MG63 (cell line): Measurements from ENCODE around the gene PUM1. TPM values are rescaled to one million over a fixed set of nuclear protein-coding genes. Genes with fewer than 3 reads are reported as not detected.

Experiments
- DNase-seq: peaks from one replicate; pipeline ENCODE4 v3.0.0-alpha.2; 2020
- H3K27me3 ChIP-seq: fragments of 250-450 bp; sonication (Bioruptor Pico); 2 replicates; pipeline ENCODE4 v1.5.1; 2020; ENCODE audit warnings: mild to moderate bottlenecking, moderate library complexity
- H3K36me3 ChIP-seq: fragments of 250-450 bp; sonication (Bioruptor Pico); 2 replicates; pipeline ENCODE4 v1.5.1; 2020; ENCODE audit warnings: mild to moderate bottlenecking, moderate library complexity
- H3K4me3 ChIP-seq: fragments of 250-450 bp; sonication (Bioruptor Pico); 2 replicates; pipeline ENCODE4 v1.5.1; 2020; ENCODE audit warnings: mild to moderate bottlenecking, moderate library complexity
- H3K9me3 ChIP-seq: fragments of 250-450 bp; sonication (Bioruptor Pico); 2 replicates; pipeline ENCODE4 v1.5.1; 2020; ENCODE audit warnings: mild to moderate bottlenecking, moderate library complexity
- total RNA-seq: library from RNA; depleted of rRNA; stranded (reverse); fragments of >200 nt; shearing (Covaris generic); gene quantifications from 2 replicates; pipeline ENCODE4 v1.2.3, GENCODE V29; 2014; ENCODE audit warnings: low replicate concordance

PUM1 gene
- total RNA-seq, 1 experiment from 2014 or later: 31.6 TPM

DNA sequence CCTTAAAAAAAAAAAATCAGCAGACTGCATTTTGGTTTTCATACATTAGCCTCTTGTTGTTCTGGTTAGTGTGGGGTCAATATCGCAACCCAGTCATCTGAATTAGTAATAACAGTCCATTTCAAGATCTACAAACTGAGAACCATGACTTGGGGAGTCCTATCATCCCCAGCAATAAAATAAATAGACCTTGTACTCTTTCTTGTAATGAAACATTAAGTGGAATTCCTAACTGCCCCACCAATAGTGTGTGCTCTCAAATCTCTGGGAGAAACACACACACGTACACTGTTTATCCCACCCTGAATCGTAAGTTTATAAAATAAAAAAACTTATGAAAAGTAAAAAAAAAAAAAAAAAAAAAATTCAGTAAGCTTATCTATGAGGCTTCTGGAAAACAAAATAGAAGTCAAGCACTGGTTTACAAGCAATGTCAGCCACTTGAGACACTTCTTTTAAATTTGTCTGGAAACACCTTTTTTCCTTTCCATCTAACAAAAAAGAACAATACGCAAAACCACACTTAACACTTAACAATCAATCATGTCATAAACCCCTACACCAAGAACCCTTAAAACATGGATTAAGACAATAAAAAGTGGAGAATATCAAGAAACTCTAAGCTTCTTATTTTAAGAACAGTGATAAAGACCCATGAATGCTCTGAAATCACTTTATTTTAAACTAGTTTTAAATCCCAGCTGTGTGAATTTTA lies 53.1 kb downstream of the PUM1 start:
- Histone ChIP-seq H3K4me3 (no peak overlapping the region), H3K9me3 (no peaks in the 10 kb centered on the region), H3K27me3 (no peaks in the 10 kb centered on the region), H3K36me3 (peaks cover 4% of the 10 kb centered on the region; the same call in 1 of the 2 replicates)
- DNase-seq: no peak

DNA sequence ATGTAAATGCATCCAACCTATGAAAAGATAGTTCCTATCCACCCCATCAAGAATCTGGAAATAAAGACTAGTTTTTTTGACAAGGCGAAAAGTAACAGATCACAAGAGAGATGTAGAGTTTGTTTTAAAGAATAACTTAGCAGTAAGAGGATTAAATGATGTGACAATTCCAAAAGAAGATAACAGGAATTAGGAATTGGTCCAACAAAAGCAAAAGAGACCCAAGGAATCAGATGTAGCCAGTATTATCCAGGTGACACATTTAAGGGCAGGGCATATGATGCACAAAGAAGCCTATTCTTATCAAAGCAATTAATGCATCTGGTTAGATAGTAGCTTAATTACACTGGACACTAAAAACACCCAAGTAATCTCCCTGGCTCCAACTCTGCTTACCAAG lies 53.8 kb downstream of the PUM1 start:
- H3K36me3 ChIP-seq: peaks cover 7% of the 10 kb centered on the region; the same call in 1 of the 2 replicates
- no peak for DNase-seq
- H3K4me3 ChIP-seq: no peak overlapping the region
- no peaks in the 10 kb centered on the region for H3K9me3 ChIP-seq
- no peaks in the 10 kb centered on the region for H3K27me3 ChIP-seq

DNA sequence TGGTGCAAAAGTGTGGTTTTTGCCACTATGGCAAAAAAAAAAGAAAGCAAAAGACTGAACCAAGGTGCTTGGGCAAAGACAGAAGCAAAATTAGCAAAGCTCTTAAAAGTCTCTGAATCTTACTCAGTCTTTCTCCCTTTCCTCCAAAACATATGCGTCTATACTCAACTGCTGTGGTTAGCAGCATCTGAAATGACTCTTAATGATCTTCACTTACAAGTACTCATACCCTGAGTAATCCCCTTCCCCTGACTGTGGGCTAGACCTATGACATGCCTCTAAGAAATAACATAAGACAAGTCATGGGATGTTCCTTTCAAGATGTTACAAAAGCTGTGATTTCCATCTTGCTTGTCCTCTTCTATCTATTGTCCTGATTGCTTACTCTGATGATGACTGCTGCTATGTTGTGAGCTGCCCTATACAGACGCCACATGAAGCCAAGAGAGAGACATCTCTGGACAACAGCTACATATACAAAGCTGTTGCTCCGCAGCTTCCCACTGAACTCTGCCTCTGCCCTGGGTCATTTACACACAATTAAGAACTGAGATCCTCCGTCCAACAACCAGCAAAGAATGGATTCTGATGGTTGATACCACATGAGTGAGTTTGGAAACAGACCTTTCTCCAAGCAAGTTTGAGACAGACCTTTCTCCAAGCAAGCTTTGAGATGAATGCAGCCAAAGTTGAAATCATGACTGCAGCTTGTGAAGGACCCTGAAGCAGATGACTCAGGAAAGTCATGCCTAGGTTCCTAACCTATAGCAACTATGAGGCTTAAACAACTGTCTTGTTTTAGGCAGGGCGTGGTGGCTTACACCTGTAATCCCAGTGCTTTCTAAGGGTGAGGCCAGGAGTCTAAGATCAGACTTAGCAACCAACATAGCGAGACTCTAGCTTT lies 55.2 kb downstream of the PUM1 start:
- no peak overlapping the region for H3K4me3 ChIP-seq
- H3K36me3 ChIP-seq: peaks cover 21% of the 10 kb centered on the region
- H3K27me3 ChIP-seq: no peaks in the 10 kb centered on the region
- H3K9me3 ChIP-seq: no peaks in the 10 kb centered on the region
- no peak for DNase-seq

DNA sequence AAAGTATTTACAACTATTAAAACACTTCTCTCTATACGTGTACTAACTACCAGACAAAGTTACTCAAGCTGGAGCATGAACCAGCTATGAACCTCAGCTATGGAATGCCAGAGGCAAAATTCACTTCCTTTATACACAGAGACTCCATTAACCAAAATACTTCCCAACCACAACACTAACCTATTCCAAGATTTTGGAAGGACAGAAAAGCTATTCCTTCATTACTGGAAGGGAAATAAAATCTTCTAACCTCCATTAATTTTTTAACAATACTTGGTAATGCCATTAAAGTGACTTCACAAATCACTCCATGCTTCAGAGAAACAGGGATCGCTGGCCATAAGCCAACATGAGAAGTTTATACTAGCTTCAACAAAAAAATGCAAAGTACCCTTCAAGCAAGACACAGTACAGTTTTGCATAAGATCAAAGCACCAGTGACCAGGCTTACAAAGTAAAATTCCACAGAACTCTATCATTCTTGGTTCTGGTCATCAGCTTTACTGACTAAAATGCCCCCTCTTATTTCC lies 58.0 kb downstream of the PUM1 start:
- peaks cover 45% of the 10 kb centered on the region for H3K36me3 ChIP-seq
- peak; percentile 15 for DNase-seq
- H3K27me3 ChIP-seq: no peaks in the 10 kb centered on the region
- no peaks in the 10 kb centered on the region for H3K9me3 ChIP-seq
- H3K4me3 ChIP-seq: no peak overlapping the region

DNA sequence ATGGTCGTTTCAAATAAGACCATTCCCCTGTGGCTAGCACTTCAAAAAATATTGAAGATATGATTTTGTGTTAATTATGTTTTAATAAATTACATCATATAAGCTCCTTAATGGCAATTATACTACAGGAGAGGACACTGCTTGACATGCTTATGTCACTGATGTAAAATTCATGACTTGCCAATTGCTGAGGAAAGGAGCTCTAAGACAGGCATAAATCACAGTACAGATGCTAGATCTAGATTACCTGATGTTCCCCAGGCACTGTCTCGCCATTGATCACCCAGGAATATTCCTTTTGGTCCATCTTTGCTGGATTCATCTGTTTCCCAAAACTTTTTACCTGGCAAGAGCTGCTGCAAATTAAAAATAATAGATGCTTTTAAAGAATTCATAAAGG lies 58.8 kb downstream of the PUM1 start:
- H3K4me3 ChIP-seq: no peak overlapping the region
- no peaks in the 10 kb centered on the region for H3K27me3 ChIP-seq
- H3K36me3 ChIP-seq: peaks cover 51% of the 10 kb centered on the region
- DNase-seq: no peak
- H3K9me3 ChIP-seq: no peaks in the 10 kb centered on the region

DNA sequence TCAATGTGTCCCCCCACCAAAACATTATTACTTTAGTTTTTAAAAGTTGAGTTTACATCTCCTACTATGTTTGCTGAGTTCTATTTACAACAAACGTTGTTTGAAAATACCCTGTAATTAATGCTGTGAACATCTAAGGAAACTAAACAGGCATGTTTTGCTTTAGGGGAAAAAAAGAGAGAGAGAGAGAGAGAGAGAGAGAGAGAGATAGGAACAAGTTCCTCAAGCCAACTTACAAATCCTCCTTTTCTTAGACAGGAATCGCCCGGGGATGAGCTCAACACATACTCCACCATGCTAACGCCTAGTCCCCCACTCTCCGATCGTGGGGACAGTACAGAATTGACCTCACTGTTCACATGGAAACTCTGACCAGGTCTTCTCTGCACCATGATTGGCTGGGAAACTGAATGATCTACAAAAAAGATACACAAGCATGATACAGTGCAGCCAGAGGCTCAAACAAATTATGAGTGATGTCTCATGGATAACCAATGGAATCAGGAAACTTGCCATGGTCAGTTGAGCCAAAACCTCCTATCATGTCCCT lies 59.8 kb downstream of the PUM1 start:
- H3K36me3 ChIP-seq: peaks cover 54% of the 10 kb centered on the region
- no peak for DNase-seq
- H3K4me3 ChIP-seq: no peak overlapping the region
- H3K9me3 ChIP-seq: no peaks in the 10 kb centered on the region
- H3K27me3 ChIP-seq: no peaks in the 10 kb centered on the region

DNA sequence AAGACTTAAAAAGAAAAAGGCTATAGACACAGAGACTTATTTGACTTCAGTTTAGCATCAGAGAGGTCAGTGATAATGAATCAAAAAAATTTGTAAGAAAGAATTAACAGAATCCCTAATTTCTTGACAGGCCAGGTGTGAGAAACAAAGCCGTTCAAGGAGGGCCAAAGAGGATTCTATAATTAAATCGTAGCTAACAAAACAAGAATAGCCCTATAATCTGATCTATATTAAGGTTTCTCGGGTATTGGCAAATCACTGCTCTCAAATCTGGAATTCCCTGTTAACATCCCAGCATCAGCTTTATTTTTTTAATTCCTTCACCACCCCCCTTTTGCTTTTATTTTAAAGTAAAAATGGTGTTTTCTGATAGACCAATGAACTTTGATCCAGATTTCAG lies 60.3 kb downstream of the PUM1 start:
- Histone ChIP-seq H3K4me3 (no peak overlapping the region), H3K36me3 (peaks cover 55% of the 10 kb centered on the region), H3K9me3 (no peaks in the 10 kb centered on the region), H3K27me3 (no peaks in the 10 kb centered on the region)
- DNase-seq: no peak

DNA sequence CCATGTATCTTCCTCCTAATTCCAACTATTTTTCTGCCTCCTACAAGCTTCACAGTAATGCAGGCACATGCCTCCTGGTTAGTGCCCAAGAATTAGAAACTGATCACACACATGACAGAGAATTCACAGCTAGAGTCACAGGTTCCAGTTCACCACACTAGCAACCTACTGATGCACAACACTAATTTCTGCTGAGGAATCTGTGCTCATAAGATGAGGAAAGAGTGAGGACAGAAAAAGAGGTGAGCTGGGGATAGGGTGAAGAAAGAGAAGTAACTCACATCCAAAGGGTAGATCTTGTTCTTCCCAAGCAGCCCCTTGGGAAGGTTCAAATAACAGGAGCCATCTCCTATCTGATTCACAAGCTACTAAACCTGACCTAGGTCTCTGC lies 61.3 kb downstream of the PUM1 start:
- no peak for DNase-seq

DNA sequence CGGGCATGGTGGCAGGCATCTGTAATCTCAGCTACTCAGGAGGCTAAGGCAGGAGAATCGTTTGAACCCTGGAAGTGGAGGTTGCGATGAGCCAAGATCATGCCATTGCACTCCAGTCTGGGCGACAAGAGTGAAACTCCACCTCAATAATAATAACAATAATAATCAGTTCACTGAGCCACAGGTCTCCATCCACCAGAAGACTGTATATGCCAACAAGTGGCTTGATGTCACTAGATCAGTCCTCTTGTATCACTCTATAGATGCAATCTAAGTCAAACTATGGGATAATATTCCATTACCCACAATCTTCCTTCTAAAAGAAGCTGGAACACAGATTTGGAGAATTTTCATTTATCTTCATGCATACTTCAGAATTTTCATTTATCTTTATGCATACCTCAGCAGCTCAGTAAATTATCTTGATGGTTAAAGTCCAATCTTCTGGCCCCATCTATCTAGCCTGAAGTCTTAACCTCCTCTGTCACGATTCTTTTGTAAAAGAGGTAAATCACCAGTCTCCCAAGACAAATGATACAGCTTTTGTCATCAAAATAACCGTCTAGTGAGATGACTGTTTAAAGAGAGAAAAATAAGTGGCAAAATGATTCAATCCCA lies 61.8 kb downstream of the PUM1 start:
- H3K27me3 ChIP-seq: no peaks in the 10 kb centered on the region
- H3K4me3 ChIP-seq: no peak overlapping the region
- H3K9me3 ChIP-seq: no peaks in the 10 kb centered on the region
- peaks cover 63% of the 10 kb centered on the region for H3K36me3 ChIP-seq
- DNase-seq: no peak

More for the DNA sequence above, 61.3 kb downstream of the PUM1 start:
- H3K4me3 ChIP-seq: no peak overlapping the region
- no peaks in the 10 kb centered on the region for H3K27me3 ChIP-seq
- peaks cover 60% of the 10 kb centered on the region for H3K36me3 ChIP-seq
- no peaks in the 10 kb centered on the region for H3K9me3 ChIP-seq

DNA sequence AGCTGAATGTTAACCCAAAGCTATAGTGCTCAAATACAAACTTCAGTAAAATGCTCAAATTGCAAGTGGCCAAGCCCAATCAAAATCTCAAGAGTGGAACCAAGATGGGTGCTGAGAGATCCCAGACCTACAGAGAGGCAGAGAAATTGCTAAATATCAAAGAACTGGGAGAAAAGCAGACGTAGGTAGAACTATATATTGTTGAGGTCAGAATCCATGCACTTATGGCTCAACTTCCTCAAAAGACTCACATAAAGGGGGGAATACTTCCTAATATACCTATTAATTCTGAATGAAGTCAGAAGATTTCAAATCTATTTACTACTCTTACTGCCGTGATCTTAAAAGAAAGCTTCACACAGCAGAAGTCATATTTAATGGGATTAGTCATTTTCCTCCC lies 65.2 kb downstream of the PUM1 start:
- no peak overlapping the region for H3K4me3 ChIP-seq
- H3K36me3 ChIP-seq: peaks cover 69% of the 10 kb centered on the region
- no peak for DNase-seq
- no peaks in the 10 kb centered on the region for H3K9me3 ChIP-seq
- no peaks in the 10 kb centered on the region for H3K27me3 ChIP-seq

DNA sequence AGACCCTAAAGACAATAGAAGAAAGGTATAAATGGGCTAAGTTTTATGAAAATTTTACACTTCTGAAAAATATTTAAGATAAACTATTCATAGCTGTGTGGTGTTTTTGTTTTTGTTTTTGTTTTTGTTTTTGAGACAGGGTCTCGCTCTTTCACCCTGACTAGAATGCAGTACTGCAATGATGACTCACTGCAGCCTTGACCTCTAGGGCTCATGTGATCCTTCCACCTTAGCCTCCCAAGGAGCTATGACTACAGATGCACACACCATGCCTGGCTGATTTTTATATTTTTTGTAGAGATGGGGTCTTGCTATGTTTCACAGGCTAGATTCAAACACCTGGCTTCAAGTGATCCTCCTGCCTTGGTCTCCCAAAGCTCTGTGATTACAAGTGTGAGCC lies 66.6 kb downstream of the PUM1 start:
- Histone ChIP-seq H3K36me3 (peaks cover 63% of the 10 kb centered on the region), H3K27me3 (no peaks in the 10 kb centered on the region), H3K9me3 (no peaks in the 10 kb centered on the region), H3K4me3 (no peak overlapping the region)
- DNase-seq: no peak

DNA sequence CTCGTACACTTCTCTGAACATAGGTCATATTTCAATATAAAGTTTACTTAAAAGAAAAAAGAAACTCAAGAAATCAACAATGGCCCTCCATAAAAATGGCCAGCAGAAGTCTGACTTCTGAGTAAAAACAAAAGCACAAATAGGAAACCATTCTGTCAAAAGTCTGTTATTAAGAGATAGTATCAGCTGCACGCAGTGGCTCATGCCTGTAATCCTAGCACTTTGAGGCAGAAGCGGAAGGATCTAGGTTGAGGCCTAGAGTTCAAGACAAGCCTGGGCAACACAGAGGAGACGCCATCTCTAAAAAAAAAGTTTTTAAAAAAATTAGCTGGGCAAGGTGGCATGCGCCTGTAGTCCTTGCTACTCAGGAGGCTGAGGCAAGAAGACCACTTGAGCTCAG lies 67.3 kb downstream of the PUM1 start:
- no peaks in the 10 kb centered on the region for H3K9me3 ChIP-seq
- peaks cover 60% of the 10 kb centered on the region for H3K36me3 ChIP-seq
- H3K27me3 ChIP-seq: no peaks in the 10 kb centered on the region
- DNase-seq: no peak
- no peak overlapping the region for H3K4me3 ChIP-seq

DNA sequence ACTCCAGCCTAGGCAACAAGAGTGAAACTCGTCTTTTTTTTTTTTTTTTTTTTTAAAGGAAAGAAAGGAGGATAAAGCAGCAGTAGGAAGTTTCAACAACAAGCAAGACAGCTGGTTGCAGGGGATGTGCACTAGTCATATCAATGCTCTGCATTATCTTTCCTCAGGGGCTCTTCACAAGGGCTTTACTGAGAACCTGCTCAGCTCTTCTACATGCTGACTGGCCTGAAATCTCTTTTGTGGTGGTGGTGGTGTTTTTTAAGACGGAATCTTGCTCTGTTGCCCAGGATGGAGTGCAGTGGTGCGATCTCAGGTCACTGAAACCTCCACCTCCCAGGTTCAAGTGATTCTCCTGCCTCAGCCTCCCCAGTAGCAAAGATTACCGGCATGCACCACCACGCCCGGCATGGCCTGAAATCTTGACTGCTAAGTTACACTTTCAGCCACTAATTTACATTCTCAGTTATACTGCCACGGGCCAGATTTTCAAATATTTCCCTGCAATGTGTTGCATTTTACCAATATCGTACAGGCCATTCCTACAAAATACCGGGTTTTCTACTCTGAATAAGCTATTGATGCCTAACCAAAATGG lies 68.0 kb downstream of the PUM1 start:
- H3K36me3 ChIP-seq: peaks cover 54% of the 10 kb centered on the region
- DNase-seq: no peak
- H3K27me3 ChIP-seq: no peaks in the 10 kb centered on the region
- H3K4me3 ChIP-seq: no peak overlapping the region
- no peaks in the 10 kb centered on the region for H3K9me3 ChIP-seq

DNA sequence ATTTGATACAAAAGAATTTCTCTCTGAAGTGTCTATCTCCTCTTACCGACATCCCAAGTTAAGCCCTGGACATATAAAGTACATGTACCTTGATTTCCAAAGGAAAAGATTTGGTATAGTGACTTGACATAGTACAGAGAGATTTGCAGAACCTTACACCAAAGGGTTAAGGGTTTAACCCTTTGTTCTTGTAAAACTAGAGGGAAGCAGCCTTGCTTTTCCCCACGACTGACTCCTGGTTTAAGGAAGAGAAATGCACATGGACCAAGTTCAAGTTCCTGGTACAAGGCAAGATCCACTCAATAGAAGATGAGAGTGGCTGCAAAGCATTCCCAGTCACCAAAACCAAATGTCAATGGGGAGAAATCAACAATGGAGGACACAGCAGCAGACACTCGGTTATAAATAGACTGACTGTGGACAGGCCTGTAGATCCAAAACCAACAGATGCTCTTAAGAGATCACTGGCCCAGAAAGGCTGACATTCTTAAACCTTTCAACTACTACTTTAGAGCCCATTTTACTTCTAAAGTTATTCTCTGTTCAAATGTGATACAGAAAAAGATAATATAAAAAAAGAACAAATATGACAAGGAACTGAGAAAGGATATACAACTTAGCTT lies 69.4 kb downstream of the PUM1 start:
- H3K4me3 ChIP-seq: no peak overlapping the region
- H3K27me3 ChIP-seq: no peaks in the 10 kb centered on the region
- no peak for DNase-seq
- H3K36me3 ChIP-seq: peaks cover 58% of the 10 kb centered on the region
- no peaks in the 10 kb centered on the region for H3K9me3 ChIP-seq

DNA sequence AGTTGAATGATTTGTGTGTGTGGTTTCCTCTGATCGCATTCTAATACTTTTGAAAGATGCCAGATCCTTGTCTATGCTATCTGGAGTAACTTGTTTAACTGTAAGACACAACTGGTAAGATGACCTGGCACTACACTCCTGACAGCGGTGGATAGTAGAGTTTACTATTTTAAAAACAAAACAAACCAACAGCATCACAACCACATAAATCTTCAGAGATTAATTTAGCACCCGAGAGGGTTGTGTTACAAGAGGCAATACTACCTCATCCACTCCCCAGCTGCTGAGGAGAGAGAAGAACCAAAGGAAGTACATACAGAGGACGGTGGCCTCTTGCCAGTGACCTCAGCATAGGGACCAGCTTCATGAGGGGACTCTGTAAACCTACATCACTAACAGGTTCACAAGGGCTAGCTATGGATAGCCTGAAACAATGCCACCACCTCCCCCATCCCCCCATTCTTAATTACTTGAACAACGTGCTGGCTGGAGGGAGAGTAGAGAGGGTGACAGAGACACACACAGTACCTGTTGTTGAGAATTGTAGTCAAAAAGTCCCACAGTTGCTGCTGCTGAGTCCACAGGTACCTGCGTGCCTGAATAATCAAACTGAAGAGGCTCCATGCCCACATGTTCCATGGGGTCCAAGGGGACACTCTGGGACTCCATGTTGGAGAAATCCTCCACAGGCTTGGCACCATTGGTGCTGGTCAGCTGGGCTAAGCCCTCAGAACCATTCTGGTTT lies 73.5 kb downstream of the PUM1 start:
- Histone ChIP-seq H3K27me3 (no peaks in the 10 kb centered on the region), H3K4me3 (no peak overlapping the region), H3K36me3 (peaks cover 71% of the 10 kb centered on the region), H3K9me3 (no peaks in the 10 kb centered on the region)
- DNase-seq: no peak

DNA sequence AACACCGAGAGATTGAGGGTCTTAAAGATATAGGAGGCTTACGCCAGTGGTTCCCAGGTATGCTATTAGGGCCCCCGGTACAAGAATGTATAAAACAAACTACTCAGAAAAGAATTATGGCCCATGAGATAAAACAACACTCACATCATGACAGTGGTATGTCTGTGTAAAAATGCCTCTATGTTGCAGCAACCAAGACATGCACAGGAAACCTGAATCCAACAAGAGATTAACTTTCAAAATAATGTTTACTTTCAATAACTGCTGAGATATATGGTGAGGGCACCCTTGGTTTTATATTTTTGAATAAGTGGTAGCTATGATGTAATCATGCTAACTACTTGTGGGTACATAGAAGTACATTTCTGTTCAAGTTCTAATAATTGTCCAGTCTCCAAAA lies 74.9 kb downstream of the PUM1 start:
- H3K9me3 ChIP-seq: no peaks in the 10 kb centered on the region
- H3K27me3 ChIP-seq: no peaks in the 10 kb centered on the region
- no peak for DNase-seq
- H3K4me3 ChIP-seq: no peak overlapping the region
- H3K36me3 ChIP-seq: peaks cover 70% of the 10 kb centered on the region
